HepG2 (cell line): Measurements from ENCODE around the gene ABCD1. TPM values are rescaled to one million over a fixed set of nuclear protein-coding genes. Genes with fewer than 3 reads are reported as not detected.
"Not testable (repeated sequence)": the region's sequence is repeated elsewhere in the genome, so short reads cannot be mapped to it uniquely, and the experiment has no call there.

Experiments used
- ATAC-seq: fragments of 200-7000 bp; cut with Tn5 transposase; 3 replicates; pipeline ENCODE4 v1.9.1; 2020; ENCODE audit warnings: mild to moderate bottlenecking, moderate library complexity
- BruUV-seq: library from RNA; stranded (reverse); fragments of 400-500 nt; replicated peaks from 2 replicates; lab custom pipeline; 2021; lab: Mats Ljungman, UMichigan
- CTCF ChIA-PET: fragments of 300-600 bp; formaldehyde crosslinking; extraction: SDS; loops from one replicate; lab custom pipeline; 2021; ENCODE audit warnings: low total read pairs, inconsistent platforms, low intra/inter-chr PET ratio; lab: Yijun Ruan, JAX
- POLR2A ChIA-PET: fragments of 350-600 bp; sonication (Branson Sonifier 250); formaldehyde crosslinking; loops from one replicate; lab custom pipeline; 2020; ENCODE audit warnings: antibody characterized with exemption, inconsistent platforms; lab: Yijun Ruan, JAX
- DNase-seq: peaks from one replicate; pipeline ENCODE4 v3.0.0-alpha.2; 2015; ENCODE audit warnings: low spot score
- FAIRE-seq: peaks from 3 replicates; lab custom pipeline; 2011; peaks lifted over from hg19 to GRCh38; lab: Jason Lieb, UNC
- H2AFZ ChIP-seq: one replicate; pipeline ENCODE4 v1.6.1; 2011; ENCODE audit warnings: low read length, inconsistent platforms
- H3K27ac ChIP-seq: fragments of 300-600 bp; 3 replicates; pipeline ENCODE4 v1.8.0; 2011; ENCODE audit warnings: mixed run types, mild to moderate bottlenecking, mixed read lengths, low read length, inconsistent platforms; ENCODE audit not compliant: insufficient read depth; ENCODE audit errors: extremely low read length
- H3K27me3 ChIP-seq, 2 experiments: fragments of 200-600 bp in 1 of 2; 2 replicates in 1 of 2; 3 replicates in 1 of 2; pipeline versions ENCODE4 v1.6.0 to v1.8.0; 2011; ENCODE audit warnings: low read length in 2 of 2, mild to moderate bottlenecking in 2 of 2, moderate library complexity in 2 of 2, inconsistent platforms in 1 of 2; ENCODE audit not compliant: insufficient read depth in 2 of 2, control insufficient read depth in 1 of 2
- H3K36me3 ChIP-seq, 2 experiments: fragments of 200-600 bp in 1 of 2; replicated peaks in 1 of 2; 2 replicates in 1 of 2; 3 replicates in 1 of 2; pipeline versions ENCODE4 v1.5.1 to v1.8.0; 2011; ENCODE audit warnings: low read length in 2 of 2, inconsistent platforms in 1 of 2; ENCODE audit not compliant: insufficient read depth in 2 of 2, control insufficient read depth in 1 of 2
- H3K4me1 ChIP-seq: 2 replicates; pipeline ENCODE4 v1.5.1; 2012; ENCODE audit warnings: low read length, inconsistent platforms; ENCODE audit not compliant: insufficient read depth
- H3K4me2 ChIP-seq: 2 replicates; pipeline ENCODE4 v1.6.0; 2011; ENCODE audit warnings: low read depth, low read length, inconsistent platforms
- H3K4me3 ChIP-seq, 3 experiments: fragments of 200-600 bp in 1 of 3; sonication (generic), shearing (Covaris generic) in 1 of 3; replicated peaks in 1 of 3; 2 replicates each; pipeline ENCODE4 v1.5.1; 2011 to 2016; ENCODE audit warnings: low read length in 3 of 3, inconsistent platforms in 2 of 3, low read depth in 2 of 3, mild to moderate bottlenecking in 2 of 3, control low read depth in 1 of 3, mixed read lengths in 1 of 3; ENCODE audit not compliant: insufficient read depth in 1 of 3
- H3K79me2 ChIP-seq: one replicate; pipeline ENCODE4 v1.6.1; 2011; ENCODE audit warnings: low read length, inconsistent platforms; ENCODE audit not compliant: insufficient read depth
- H3K9ac ChIP-seq: 2 replicates; pipeline ENCODE4 v1.6.0; 2011; ENCODE audit warnings: mild to moderate bottlenecking, low read depth, low read length, inconsistent platforms; ENCODE audit not compliant: insufficient read depth
- H3K9me3 ChIP-seq: 2 replicates; pipeline ENCODE4 v1.5.1; 2012; ENCODE audit warnings: mild to moderate bottlenecking, low read length
- H4K20me1 ChIP-seq: 2 replicates; pipeline ENCODE4 v1.6.0; 2011; ENCODE audit warnings: inconsistent platforms, mild to moderate bottlenecking, low read length, moderate library complexity; ENCODE audit not compliant: insufficient read depth
- POLR2AphosphoS5 ChIP-seq: IDR thresholded peaks from 2 replicates; pipeline ENCODE4 v1.6.1; 2012; ENCODE audit warnings: low read depth, low read length
- RBFOX2 ChIP-seq: fragments of 200-400 bp; formaldehyde crosslinking; IDR thresholded peaks from 2 replicates; pipeline ENCODE4 v1.6.1; 2017; ENCODE audit warnings: low read depth, mild to moderate bottlenecking, low read length
- SKI ChIP-seq: fragments of 450-650 bp; IDR thresholded peaks from one replicate; pipeline ENCODE4 v1.6.1; 2018; ENCODE audit warnings: mild to moderate bottlenecking; ENCODE audit not compliant: partially characterized antibody
- SNAPC2 ChIP-seq: sonication (generic); formaldehyde crosslinking; IDR thresholded peaks from 2 replicates; pipeline ENCODE4 v1.8.1; 2022; ENCODE audit warnings: mild to moderate bottlenecking, missing genetic modification reagents
- ZNF101 ChIP-seq: sonication (generic); formaldehyde crosslinking; IDR thresholded peaks from 2 replicates; pipeline ENCODE4 v1.4.0; 2020; ENCODE audit warnings: mild to moderate bottlenecking, low read depth, missing genetic modification reagents, borderline replicate concordance
- ZSCAN12 ChIP-seq: sonication (generic); formaldehyde crosslinking; IDR thresholded peaks from 2 replicates; pipeline ENCODE4 v1.9.0; 2021; ENCODE audit warnings: mild to moderate bottlenecking, missing genetic modification reagents
- WGBS: methylation state at CpG from one replicate; pipeline ENCODE4 v1.1.6; 2017; ENCODE audit warnings: low lambda C conversion rate; 5-methylcytosine and 5-hydroxymethylcytosine counted together
- in situ Hi-C: cut with HindIII; loops from 2 replicates; pipeline ENCODE4 v1.10.0; 2017; ENCODE audit warnings: low pct_unique_long_range_greater_than_20kb; ENCODE audit not compliant: extremely low pct_ligation_motif_present
- intact Hi-C: fragments of 100-400 bp; cut with micrococcal nuclease; formaldehyde crosslinking; loops from one replicate; pipeline ENCODE4 v1.10.0; 2022; ENCODE audit not compliant: unreplicated experiment
- polyA plus RNA-seq, 8 experiments: library from polyadenylated mRNA; depleted of rRNA in 3 of 8; stranded (reverse) in 7 of 8; unstranded in 1 of 8; fragments of >200 nt; fragmentation: Illumina TruSeq in 4 of 8; extraction: Trizol in 4 of 8; gene quantifications; 2 replicates each; pipeline versions ENCODE4 v1.2.1 to v1.2.3, GENCODE V29; 2011 to 2016; ENCODE audit warnings: low read depth in 4 of 8, missing spikeins in 1 of 8, mixed read lengths in 1 of 8; ENCODE audit not compliant: insufficient read depth in 1 of 8
- total RNA-seq, 5 experiments: library from RNA; depleted of rRNA; stranded (reverse); fragments of >200 nt; fragmentation: Illumina TruSeq; extraction: Trizol; gene quantifications; 2 replicates each; pipeline ENCODE4 v1.2.3, GENCODE V29; 2016; ENCODE audit warnings: low read depth in 1 of 5
- TF ChIP-seq, protein P1 (sequence below): sonication (generic); formaldehyde crosslinking; IDR thresholded peaks from 2 replicates; pipeline ENCODE4 v1.4.0; 2020; ENCODE audit warnings: low read depth, mild to moderate bottlenecking, missing genetic modification reagents

ABCD1 gene
- total and polyA plus RNA-seq, 2 of the 13 experiments (the other 11 are each of a cell fraction or from before 2014, with no cell fraction given): 11.4 to 15.9 TPM

DNA sequence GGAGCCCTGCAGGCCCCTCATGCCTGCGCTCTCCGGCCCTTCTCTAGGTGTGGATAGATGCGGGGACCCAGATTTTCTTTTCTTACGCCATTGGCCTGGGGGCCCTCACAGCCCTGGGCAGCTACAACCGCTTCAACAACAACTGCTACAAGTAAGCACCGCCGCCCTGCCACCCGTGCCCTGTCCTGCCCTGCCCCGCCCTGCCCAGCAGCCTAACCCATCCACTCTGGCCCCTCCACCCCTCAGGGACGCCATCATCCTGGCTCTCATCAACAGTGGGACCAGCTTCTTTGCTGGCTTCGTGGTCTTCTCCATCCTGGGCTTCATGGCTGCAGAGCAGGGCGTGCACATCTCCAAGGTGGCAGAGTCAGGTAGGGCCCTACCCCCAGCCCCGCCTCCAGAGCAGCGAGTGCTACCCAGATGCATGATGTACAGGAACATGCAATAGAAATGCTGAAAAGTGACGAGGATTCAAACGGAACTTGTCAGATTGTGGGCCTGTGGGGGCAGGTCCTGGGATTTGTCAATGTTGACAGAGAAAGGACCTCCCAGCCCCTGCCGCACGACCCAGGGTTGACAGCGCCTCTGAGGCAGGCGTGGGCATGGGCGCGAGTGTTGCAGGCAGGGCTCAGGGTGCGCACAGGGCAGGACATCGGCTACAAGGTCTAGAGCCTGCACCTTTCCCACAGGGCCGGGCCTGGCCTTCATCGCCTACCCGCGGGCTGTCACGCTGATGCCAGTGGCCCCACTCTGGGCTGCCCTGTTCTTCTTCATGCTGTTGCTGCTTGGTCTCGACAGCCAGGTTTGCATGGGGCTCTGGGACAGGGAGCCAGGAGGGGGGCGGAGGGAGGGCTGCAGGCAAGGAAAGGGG, 31.2 kb upstream of the ABCD1 start (continued):
- TF ChIP-seq, protein P1, sequence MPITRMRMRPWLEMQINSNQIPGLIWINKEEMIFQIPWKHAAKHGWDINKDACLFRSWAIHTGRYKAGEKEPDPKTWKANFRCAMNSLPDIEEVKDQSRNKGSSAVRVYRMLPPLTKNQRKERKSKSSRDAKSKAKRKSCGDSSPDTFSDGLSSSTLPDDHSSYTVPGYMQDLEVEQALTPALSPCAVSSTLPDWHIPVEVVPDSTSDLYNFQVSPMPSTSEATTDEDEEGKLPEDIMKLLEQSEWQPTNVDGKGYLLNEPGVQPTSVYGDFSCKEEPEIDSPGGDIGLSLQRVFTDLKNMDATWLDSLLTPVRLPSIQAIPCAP (CRISPR knock-in tag): no peak
- TF ChIP-seq SKI (no peak), ZNF101 (CRISPR knock-in tag) (no peak), SNAPC2 (CRISPR knock-in tag) (no peak), ZSCAN12 (CRISPR knock-in tag) (no peak)

DNA sequence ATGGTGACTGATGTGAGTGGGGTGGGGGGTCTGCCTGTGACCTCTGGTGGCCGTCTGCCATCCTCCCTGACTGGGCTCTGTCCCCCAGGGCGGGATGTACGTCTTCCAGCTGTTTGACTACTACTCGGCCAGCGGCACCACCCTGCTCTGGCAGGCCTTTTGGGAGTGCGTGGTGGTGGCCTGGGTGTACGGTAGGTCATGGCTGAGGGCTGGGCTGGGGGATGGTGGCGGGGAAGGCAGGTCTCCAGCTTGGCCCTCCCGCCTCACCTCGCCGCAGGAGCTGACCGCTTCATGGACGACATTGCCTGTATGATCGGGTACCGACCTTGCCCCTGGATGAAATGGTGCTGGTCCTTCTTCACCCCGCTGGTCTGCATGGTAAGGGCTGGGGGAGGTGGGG, 30.4 kb upstream of the ABCD1 start:
- TF ChIP-seq POLR2AphosphoS5 (peak; percentile 16; the same call in 1 of the 2 replicates), RBFOX2 (peak; percentile 27)
- WGBS: 92% methylated on average over 5 of the region's 16 CpGs
- CTCF ChIA-PET, H3K4me3 ChIP-seq, H3K27ac ChIP-seq, H3K9me3 ChIP-seq, H2AFZ ChIP-seq, FAIRE-seq, DNase-seq, H3K9ac ChIP-seq, intact Hi-C loops, H3K36me3 ChIP-seq, H3K27me3 ChIP-seq, BruUV-seq, POLR2A ChIA-PET, in situ Hi-C loops, ATAC-seq, H3K4me2 ChIP-seq: not testable (repeated sequence)
- Histone ChIP-seq H4K20me1 (peaks cover 25% of the 10 kb centered on the region), H3K79me2 (peaks cover 11% of the 10 kb centered on the region), H3K4me1 (peaks cover 30% of the 10 kb centered on the region; the same call in 1 of the 2 replicates)
